Stimulated activated CD4-positive, alpha-beta T cell treated with anti-CD3 and anti-CD28 coated beads, Interleukin-15, amount 100 ng/mL, for 1 hour (primary cell): ENCODE data around the gene CDX1.

Experiments used
- DNase-seq, 2 donors: peaks; one replicate each; pipeline ENCODE4 v3.0.0-alpha.2; 2020; ENCODE audit warnings: low read depth in 1 of 2, low spot score in 1 of 2

Gene CDX1

GRCh38 chr5:150131461-150131860 lies 35.1 kb upstream of the CDX1 start:
- DNase-seq: no peak

GRCh38 chr5:150131978-150132694 lies 34.4 kb upstream of the CDX1 start:
- no peak for DNase-seq

GRCh38 chr5:150132740-150133139 lies 33.8 kb upstream of the CDX1 start:
- no peak for DNase-seq

DNA sequence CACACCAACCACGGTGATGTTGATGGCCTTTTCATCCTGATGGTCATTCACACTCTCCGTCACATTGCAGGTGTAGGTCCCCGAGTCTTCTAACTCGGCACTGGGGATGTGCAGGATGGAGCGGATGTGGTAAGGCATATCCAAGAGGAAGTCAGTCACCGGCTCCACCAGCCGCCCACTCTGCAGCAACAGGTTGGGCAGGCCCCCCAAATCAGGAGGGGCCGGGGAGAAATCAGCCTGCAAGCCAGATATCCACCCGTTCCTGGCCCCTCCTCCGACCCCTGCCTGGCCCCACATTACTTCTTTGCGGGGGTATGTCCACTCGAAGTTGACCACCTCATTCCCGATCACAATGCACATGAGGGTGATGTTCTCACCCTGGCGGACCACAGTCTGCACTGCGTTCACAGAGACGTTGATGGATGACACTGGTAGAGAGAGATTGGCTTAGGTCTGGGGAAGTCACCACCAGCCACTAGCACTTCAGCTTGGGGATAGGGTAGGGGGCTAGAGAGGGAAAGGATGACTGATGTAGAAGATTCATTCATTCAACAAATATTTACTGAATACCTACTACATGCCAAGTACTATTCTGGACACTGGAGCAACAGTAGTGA lies 32.9 kb upstream of the CDX1 start:
- DNase-seq: no peak

GRCh38 chr5:150134198-150134588 lies 32.4 kb upstream of the CDX1 start:
- no peak for DNase-seq

DNA sequence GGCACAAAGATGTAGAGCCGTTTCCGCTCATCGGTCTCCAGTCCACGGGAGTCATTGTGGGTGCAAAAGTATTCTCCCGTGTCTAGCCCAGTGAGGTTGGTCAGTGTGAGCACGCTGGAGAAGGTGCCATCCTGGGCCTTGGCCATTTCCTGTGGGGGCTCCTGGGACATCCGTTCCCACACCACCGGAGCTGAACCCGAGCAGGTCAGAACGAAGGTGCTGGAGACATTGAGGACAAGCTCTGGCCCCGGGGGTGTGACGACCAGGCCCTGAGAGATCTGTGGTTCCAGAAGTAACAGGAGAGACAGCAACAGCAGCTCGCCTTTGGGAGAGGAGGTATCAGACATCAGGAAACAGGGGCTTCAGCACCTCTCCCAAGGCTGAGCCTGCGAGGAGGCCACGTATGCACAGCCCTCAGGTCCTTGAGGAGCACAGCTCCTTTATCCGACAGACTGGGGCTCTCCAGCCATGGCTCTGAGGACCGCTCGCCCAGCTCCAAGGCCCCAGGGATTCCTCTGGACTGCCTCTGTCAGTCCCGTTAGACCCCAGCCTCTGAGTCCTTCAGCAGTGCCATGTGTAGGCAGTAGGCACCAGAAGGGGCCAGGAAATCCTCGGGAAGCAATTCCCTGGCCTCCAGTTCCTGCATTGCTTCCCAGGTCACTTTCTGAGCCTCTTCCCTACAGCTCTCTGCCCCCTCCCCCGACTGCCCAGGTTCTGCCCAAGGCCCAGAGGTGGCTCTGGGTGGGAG lies 30.8 kb upstream of the CDX1 start:
- DNase-seq: no peak

DNA sequence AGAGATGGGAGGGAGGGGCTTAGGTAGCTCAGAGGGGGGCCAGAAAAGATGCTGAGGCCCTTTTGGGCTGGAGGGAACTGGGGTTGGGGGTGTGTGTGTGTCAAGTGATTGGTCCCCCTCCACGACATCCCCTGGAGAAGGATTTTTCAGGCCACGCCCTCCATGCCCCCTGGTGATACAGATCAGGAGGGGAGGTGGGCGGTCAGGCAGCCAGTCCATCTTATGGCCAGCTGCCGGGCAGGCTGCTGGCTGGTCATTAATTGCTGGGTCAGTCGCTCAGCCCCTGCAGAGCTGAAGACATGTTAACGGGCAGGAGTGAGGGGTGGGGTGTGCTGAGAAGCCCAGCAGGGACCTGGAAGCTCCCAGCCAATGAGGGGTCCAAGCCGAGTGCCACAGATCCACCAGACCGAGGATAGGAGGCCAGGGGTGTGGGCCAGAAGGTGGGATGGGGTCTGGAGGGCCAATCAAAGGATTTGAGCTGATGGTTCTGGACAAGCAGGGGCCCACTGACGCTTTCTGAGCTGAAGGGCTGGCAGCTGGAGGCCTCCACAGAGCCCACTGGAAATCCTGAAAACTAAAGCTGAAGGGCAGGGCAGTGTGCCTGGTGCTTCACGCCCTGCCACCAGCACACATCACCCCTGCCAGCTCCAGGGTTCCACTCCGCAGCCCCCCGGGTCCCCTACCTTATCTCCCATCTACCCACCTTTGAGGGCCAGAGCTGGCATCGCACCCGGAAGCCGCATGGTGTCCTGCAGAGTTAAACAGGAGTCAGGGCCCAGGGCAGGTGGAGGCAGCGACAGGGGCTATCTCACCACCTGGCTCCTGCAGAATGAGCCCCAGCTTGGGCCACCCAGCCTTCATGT lies 30.0 kb upstream of the CDX1 start:
- DNase-seq: no peak

GRCh38 chr5:150137168-150137957 lies 29.2 kb upstream of the CDX1 start:
- DNase-seq: no peak

GRCh38 chr5:150137997-150138396 lies 28.6 kb upstream of the CDX1 start:
- no peak for DNase-seq

DNA sequence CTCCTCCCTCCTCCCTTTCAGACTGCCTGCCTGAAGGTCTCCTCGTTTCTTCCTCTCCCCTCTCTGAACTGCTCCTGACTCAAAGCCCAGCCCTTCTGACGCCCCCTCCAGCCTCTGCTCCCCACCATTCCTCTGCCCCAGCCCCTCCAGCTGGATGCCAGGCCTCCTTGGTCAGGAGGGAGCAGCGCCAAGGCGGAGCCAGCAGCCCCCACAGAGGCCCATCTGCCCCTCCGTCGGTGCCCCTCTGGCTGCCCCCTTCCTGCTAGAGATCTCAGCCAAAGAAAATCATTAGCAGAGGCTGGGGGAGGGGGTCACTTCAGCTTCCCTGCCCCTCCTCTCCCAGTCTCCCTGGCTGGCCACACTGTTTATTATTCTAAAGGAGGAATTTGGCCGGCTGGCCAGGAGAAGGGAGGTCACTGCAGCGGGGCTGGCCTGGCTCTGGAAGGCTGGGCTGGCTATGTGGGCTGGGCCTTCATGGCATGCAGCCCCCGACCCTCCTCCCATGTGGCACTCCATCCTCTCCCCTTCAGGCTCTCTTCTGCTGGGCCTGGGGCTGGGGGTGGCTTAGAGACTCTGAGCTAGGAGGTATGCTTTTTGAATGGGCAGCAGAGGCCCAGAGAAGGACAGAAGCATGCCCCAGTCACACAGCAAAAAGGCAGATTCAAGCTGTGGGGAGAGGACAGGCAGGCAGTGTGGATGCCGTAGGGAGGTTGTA lies 27.9 kb upstream of the CDX1 start:
- no peak for DNase-seq

- no peak for DNase-seq
These were observed 27.2 kb upstream of the CDX1 start for GRCh38 chr5:150139334-150139733.

DNA sequence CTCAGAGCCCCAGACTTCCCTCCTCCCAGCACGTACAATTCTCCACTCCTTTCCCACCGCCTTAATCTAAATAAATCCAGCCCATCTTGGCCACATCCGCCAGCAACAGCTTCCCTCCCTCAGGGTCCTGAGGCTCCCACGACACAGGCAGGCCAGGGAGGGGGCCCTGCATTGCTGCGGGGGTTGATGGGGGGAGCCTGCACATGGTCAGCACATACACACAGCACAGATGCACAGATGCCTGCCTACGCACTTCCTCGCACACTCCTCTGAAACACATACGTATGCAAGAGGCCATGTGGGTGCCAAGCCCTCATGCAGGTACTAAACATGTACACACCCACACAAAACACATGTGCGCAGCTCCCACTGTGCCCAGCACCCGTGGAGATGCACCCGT lies 25.7 kb upstream of the CDX1 start:
- no peak for DNase-seq

- DNase-seq: no peak
These were observed 24.9 kb upstream of the CDX1 start for GRCh38 chr5:150141544-150142184.

DNA sequence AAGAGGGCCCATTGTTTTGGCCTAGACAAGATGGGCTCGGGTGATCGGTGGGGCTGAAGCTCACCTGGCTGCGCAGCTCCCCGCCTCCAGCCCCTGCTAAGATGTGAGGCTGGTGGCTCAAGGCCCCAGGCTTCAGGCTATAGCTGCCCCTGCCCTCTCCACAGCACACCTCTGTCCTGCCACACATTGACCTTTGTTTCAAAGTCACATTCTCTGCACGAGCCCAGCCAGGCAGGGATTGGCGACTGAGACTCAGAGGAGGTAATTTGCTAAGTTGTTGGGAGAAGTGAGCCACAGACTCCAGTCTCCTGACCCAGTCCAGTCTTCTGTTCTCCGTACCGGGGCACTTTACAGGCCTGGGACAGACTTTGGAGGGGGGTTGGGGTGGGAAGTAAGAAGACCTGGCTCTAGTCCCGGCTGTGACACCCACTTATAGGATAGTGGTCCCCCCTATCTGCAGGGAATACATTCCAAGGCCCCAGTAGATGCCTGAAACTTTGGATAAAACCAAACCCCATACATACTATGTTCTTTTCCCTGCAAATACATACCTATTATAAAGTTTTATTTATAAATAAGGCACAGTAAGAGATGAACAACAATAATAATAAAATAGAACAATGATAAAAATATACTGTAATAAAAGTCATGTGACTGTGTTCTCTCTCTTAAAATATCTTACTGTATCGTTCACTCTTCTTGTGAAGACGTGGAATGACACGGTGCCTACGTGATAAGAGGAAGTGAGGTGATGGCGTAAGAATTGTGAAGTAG lies 24.2 kb upstream of the CDX1 start:
- no peak for DNase-seq

- DNase-seq: no peak
These were observed 23.6 kb upstream of the CDX1 start for GRCh38 chr5:150142959-150143349.

DNA sequence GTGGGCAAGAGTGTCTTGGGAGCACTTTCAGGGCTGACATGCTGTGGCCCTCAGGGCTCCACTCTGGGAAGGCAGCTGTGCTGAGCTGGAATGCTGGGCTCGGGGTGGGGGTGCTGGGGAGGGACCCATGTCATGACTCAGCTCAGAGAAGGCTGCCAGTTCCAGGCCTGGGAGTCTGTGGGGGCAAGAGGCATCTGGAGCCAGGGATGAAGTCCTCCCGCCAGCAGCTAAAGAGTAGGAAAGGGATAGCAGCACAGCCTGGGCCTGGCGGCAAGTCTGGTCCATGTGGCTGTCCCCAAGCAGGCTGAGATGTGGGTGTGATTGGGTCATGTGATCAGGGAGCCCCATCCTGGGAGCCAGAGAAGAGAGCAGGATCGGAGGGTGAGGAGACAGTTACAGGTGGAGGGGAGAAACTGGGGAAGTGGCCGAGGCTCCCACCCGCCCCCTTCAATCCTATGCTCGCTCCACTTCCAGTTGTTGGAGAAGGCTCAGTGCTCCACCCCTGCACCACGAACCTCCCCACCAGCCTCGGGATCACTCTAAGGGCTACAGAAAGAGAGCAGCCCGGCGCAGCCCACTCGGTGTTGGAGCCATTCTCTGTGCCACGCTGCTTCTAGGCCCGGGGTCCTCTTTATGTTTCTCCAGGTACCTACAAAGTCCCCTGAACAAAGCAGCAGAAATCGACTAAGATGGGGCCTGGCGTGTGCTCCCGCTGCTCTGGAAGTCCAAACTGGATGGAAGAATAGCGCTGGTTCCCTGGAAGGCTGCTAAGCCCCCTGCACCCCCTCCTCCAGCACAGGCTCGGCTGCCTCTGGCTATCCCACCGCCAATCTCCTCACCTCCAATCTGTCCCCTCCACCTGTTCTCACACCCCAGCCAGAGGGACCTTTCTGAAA lies 23.0 kb upstream of the CDX1 start:
- DNase-seq: no peak

GRCh38 chr5:150144246-150144801 lies 22.3 kb upstream of the CDX1 start:
- no peak for DNase-seq
